ENCODE data around the gene EXOC2. TPM values are rescaled to one million over a fixed set of nuclear protein-coding genes. Genes with fewer than 3 reads are reported as not detected.

EXOC2 gene
- total and polyA plus RNA-seq, 4 experiments from 2014 or later, result 38.2 to 48.3 (median 46.1) TPM

DNA sequence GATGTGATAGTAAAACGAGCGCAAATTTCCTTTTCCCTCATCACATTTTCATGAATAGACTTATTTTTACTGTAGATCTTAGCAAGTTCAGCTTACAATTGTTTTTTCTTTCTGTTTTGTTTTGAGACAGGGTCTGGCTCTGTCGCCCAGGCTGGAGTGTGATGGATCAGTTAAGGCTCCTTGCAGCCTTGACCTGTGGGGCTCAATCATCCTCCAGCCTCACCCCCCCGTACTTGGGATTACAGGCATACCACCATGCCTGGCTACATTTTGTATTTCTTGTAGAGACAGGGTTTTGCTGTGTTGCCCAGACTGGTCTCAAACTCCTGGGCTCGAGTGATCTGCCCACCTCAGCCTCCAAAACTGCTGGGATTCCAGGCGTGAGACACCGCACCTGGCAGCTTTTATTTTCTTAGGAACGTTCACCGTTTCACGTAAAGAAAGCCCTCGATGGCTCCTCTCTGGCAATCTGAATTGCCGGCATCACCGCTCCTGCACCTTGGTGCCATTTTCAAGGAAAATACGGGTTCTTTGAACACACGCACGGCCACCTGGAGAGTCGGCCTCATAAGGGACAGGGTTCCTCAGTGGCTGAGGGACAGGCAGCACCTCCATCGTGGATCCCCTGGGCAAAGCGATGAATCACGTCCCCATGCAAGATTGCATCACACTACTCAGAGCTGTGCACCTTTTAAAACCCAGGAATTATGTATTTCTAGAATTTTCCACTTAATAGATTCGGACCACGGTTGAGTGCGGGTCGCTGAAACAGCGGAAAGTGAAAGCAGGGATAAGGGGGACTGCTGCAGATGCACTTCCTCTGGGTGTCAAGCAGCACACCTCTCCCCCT, 222.7 kb downstream of the EXOC2 start:
- peaks cover 12 to 15% of the 10 kb centered on the region in 2 donors for H3K27me3 Mint-ChIP-seq

DNA sequence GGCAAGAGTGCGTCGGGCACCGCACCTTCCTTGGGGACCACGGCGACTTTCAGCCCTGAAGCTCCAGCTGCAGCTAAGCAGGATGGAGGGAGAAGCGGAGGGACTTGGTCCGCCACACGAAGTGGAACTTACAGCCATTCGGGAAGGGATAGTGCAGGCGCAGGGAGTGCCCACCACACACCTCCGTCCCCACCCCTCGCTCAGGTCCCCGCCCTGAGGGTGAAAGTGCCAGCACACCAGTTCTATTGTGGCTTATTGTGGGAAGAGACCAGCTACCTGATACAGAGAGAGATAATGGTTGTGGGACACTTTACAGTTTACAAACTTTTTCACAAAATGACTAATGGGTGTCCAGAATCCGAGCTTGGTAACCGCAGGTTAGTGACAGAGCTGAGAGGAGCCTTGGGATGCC, 225.3 kb downstream of the EXOC2 start:
- POLR2A ChIA-PET (ENCODE audit: partially characterized antibody), result interaction anchor here (1.1 kb wide), 1 partner anchor 13 kb away, joined by 3 read pairs; no protein-coding TSS in a partner anchor
- no peak overlapping the region for H3K4me3 ChIP-seq (ENCODE audit: low read length in 2 of 2)
- peaks cover 7% of the 10 kb centered on the region for H3K27me3 ChIP-seq (ENCODE audit: insufficient read depth, low read length)
- Mint-ChIP-seq H3K27ac (no peak overlapping the region), H3K4me3 (no peak overlapping the region), H3K36me3 (no peaks in the 10 kb centered on the region), H3K9me3 (peaks cover 0 to 3% (median 0%) of the 10 kb centered on the region in 8 donors), H3K27me3 (peaks cover 15 to 22% of the 10 kb centered on the region in 2 donors), H3K4me1 (peaks cover 5 to 19% (median 6%) of the 10 kb centered on the region in 4 donors)
- intact Hi-C loops (cut with micrococcal nuclease), result no loop called here
- H3K4me1 ChIP-seq (ENCODE audit: insufficient read depth, low read length), result peaks cover 5% of the 10 kb centered on the region
- H3K27ac ChIP-seq (ENCODE audit: low read depth, low read length), result no peak overlapping the region
- no peaks in the 10 kb centered on the region for H3K36me3 ChIP-seq (ENCODE audit: insufficient read depth, low read length)
- DNase-seq, result no peak
- no peaks in the 10 kb centered on the region for H3K9me3 ChIP-seq (ENCODE audit: control insufficient read depth in 1 of 2, low read length in 2 of 2)
- CTCF ChIA-PET (ENCODE audit: partially characterized antibody), result interaction anchor here (1.4 kb wide), 1 partner anchor 51 kb away, joined by 4 read pairs; no protein-coding TSS in a partner anchor

More for the DNA sequence above, 222.7 kb downstream of the EXOC2 start:
- no peak for DNase-seq
- H3K4me1 ChIP-seq (ENCODE audit: insufficient read depth, low read length), result peaks cover 26% of the 10 kb centered on the region
- no peaks in the 10 kb centered on the region for H3K36me3 Mint-ChIP-seq
- H3K27me3 ChIP-seq (ENCODE audit: insufficient read depth, low read length), result peaks cover 7% of the 10 kb centered on the region
- no peaks in the 10 kb centered on the region for H3K9me3 ChIP-seq (ENCODE audit: control insufficient read depth in 1 of 2, low read length in 2 of 2)
- no peak overlapping the region for H3K4me3 ChIP-seq (ENCODE audit: low read length in 2 of 2)
- peaks cover 22 to 38% (median 29%) of the 10 kb centered on the region in 4 donors for H3K4me1 Mint-ChIP-seq
- no peak overlapping the region for H3K4me3 Mint-ChIP-seq
- intact Hi-C loops (cut with micrococcal nuclease), result no loop called here
- peak overlapping the region in 1 of 7 donors; percentile 62 for H3K27ac Mint-ChIP-seq
- H3K27ac ChIP-seq (ENCODE audit: low read depth, low read length), result no peak overlapping the region
- peaks cover 0 to 2% (median 0%) of the 10 kb centered on the region in 8 donors for H3K9me3 Mint-ChIP-seq
- POLR2A ChIA-PET (ENCODE audit: partially characterized antibody), result no interaction called here
- no peaks in the 10 kb centered on the region for H3K36me3 ChIP-seq (ENCODE audit: insufficient read depth, low read length)
- CTCF ChIA-PET (ENCODE audit: partially characterized antibody), result no interaction called here

DNA sequence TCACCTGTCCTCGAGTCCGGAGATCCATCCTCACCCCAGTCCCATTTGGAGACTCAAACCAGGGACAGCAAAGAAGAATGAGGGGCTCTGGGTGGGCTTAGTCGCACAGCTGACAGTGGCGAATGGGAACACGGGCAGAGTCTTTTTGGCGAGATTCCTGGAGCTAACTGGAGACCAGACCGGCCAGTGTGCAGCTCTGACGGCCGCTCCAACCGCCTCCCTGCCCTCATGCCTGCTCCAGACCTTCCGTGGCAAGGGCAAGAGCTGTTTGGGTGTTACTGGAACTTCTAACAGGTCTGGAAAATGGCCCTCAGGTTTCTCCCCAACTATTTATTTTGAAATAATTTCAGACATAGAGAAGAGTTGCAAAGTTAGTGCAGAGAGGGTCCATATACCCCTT, 225.8 kb downstream of the EXOC2 start:
- CTCF ChIA-PET (ENCODE audit: partially characterized antibody), result interaction anchor here (1.4 kb wide), 1 partner anchor 51 kb away, joined by 4 read pairs; no protein-coding TSS in a partner anchor

DNA sequence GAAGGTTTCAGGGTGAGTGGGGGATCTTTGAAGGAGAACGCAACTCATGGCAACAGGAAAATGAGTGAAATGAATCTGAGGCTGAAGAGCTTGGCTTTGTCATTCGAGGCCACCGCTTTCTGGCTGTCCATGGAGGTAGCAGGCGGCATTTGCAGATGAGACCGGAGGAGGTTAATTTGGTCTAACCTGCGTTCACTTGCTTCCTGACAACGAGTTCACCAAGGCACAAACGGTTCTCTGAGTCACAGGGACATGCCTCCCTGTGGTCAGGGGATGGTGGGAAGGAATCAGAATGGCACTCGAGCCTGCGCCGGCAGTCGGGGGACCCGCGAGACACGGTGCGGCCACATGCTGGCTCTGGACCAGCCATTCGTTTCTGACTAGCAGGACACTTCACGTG, 226.4 kb downstream of the EXOC2 start:
- intact Hi-C loops (cut with micrococcal nuclease), result no loop called here
- peaks cover 0 to 3% (median 0%) of the 10 kb centered on the region in 8 donors for H3K9me3 Mint-ChIP-seq
- H3K36me3 ChIP-seq (ENCODE audit: insufficient read depth, low read length), result no peaks in the 10 kb centered on the region
- ChIA-PET CTCF (ENCODE audit: partially characterized antibody) (interaction anchor here (1.4 kb wide), 1 partner anchor 52 kb away, joined by 4 read pairs; no protein-coding TSS in a partner anchor), POLR2A (ENCODE audit: partially characterized antibody) (no interaction called here)
- no peak overlapping the region for H3K27ac ChIP-seq (ENCODE audit: low read depth, low read length)
- peaks cover 5 to 19% (median 6%) of the 10 kb centered on the region in 4 donors for H3K4me1 Mint-ChIP-seq
- no peaks in the 10 kb centered on the region for H3K9me3 ChIP-seq (ENCODE audit: control insufficient read depth in 1 of 2, low read length in 2 of 2)
- DNase-seq, result no peak
- peaks cover 17 to 22% of the 10 kb centered on the region in 2 donors for H3K27me3 Mint-ChIP-seq
- no peak overlapping the region for H3K27ac Mint-ChIP-seq
- peaks cover 7% of the 10 kb centered on the region for H3K27me3 ChIP-seq (ENCODE audit: insufficient read depth, low read length)
- H3K4me3 ChIP-seq (ENCODE audit: low read length in 2 of 2), result no peak overlapping the region
- peaks cover 5% of the 10 kb centered on the region for H3K4me1 ChIP-seq (ENCODE audit: insufficient read depth, low read length)
- H3K36me3 Mint-ChIP-seq, result no peaks in the 10 kb centered on the region
- H3K4me3 Mint-ChIP-seq, result peak overlapping the region in 2 of 8 donors; percentile 29 to 43

More for the DNA sequence above, 225.8 kb downstream of the EXOC2 start:
- DNase-seq, result no peak
- Histone ChIP-seq H3K27me3 (ENCODE audit: insufficient read depth, low read length) (peaks cover 7% of the 10 kb centered on the region), H3K36me3 (ENCODE audit: insufficient read depth, low read length) (no peaks in the 10 kb centered on the region), H3K4me3 (ENCODE audit: low read length in 2 of 2) (no peak overlapping the region), H3K27ac (ENCODE audit: low read depth, low read length) (no peak overlapping the region), H3K9me3 (ENCODE audit: control insufficient read depth in 1 of 2, low read length in 2 of 2) (no peaks in the 10 kb centered on the region), H3K4me1 (ENCODE audit: insufficient read depth, low read length) (peaks cover 5% of the 10 kb centered on the region)
- Mint-ChIP-seq H3K9me3 (peaks cover 0 to 3% (median 0%) of the 10 kb centered on the region in 8 donors), H3K27ac (no peak overlapping the region), H3K36me3 (no peaks in the 10 kb centered on the region), H3K4me1 (peaks cover 5 to 19% (median 6%) of the 10 kb centered on the region in 4 donors), H3K4me3 (peak overlapping the region in 1 of 8 donors; percentile 23), H3K27me3 (peaks cover 17 to 22% of the 10 kb centered on the region in 2 donors)
- intact Hi-C loops (cut with micrococcal nuclease), result no loop called here
- POLR2A ChIA-PET (ENCODE audit: partially characterized antibody), result no interaction called here

DNA sequence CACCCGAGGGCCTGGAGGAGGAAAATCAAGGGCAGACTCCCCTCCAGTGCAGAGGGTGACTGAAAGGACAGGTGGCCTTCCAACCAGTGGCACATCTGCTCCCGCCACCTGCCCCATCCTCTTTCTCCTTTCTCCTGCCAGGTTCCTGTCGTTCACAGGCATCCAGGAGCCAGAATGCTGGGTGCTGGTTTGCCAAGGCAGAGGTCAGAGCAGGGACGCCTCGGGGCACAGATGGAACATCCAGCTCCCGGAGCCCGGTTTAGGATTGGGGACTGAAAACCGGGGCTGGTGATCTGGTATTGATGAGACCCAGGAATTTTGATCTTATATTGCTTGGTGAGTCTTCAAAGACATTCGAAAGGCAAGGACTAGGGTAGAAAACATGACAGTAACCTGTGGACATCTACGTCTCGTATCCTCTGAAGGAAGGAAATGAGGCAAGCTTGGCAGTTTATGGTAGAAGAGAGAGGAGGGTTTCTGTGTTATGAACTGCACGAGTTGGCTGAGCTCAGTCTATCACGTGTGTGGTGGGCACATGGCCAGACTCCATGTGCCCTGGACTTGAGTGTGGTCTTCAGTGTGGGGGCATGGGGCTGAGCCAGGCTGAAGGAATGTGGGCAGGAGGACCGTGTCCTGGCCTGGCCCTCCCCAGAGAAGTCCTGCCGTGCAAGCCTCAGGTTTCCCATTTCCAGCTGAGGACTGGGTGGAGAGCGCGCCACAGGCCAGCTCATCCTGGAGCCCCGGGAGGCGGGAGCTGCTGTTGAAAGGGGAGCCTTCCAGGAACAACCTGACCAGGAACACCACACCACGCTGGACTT, 227.2 kb downstream of the EXOC2 start:
- peak overlapping the region in 1 of 7 donors; percentile 7 for H3K27ac Mint-ChIP-seq
- H3K36me3 ChIP-seq (ENCODE audit: insufficient read depth, low read length), result no peaks in the 10 kb centered on the region
- ChIA-PET CTCF (ENCODE audit: partially characterized antibody) (no interaction called here), POLR2A (ENCODE audit: partially characterized antibody) (no interaction called here)
- no peaks in the 10 kb centered on the region for H3K9me3 ChIP-seq (ENCODE audit: control insufficient read depth in 1 of 2, low read length in 2 of 2)
- peak overlapping the region in 1 of 8 donors; percentile 38 for H3K4me3 Mint-ChIP-seq
- peaks cover 7% of the 10 kb centered on the region for H3K27me3 ChIP-seq (ENCODE audit: insufficient read depth, low read length)
- peaks cover 5 to 15% (median 6%) of the 10 kb centered on the region in 4 donors for H3K4me1 Mint-ChIP-seq
- peaks cover 0 to 3% (median 0%) of the 10 kb centered on the region in 8 donors for H3K9me3 Mint-ChIP-seq
- no peak overlapping the region for H3K4me3 ChIP-seq (ENCODE audit: low read length in 2 of 2)
- peaks cover 5% of the 10 kb centered on the region for H3K4me1 ChIP-seq (ENCODE audit: insufficient read depth, low read length)
- intact Hi-C loops (cut with micrococcal nuclease), result no loop called here
- no peaks in the 10 kb centered on the region for H3K36me3 Mint-ChIP-seq
- H3K27me3 Mint-ChIP-seq, result peaks cover 17 to 22% of the 10 kb centered on the region in 2 donors
- H3K27ac ChIP-seq (ENCODE audit: low read depth, low read length), result no peak overlapping the region
- no peak for DNase-seq

DNA sequence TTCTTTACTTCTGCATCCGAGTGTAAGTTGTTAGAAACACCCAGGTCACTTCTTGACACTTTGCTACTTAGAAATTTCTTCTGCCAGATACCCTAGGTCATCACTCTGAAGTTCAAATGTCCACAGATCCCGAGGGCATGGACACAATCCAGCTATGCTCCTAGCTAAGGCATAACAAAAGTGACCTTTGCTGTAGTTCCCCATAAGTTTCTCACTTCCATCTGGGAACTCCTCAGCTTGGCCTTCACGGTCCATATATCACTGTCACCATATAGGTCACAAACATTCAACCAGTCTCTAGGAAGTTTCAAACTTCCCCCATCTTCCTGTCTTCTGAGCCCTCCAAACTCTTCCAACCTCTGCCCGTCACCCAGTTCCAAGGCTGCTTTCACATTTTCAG, 236.1 kb downstream of the EXOC2 start:
- no peak overlapping the region for H3K4me3 ChIP-seq (ENCODE audit: low read length in 2 of 2)
- Mint-ChIP-seq H3K27ac (peak overlapping the region in 1 of 7 donors; percentile 28), H3K4me3 (no peak overlapping the region), H3K4me1 (peaks cover 0 to 5% (median 2%) of the 10 kb centered on the region in 4 donors), H3K27me3 (no peaks in the 10 kb centered on the region), H3K9me3 (peaks cover 0 to 3% (median 0%) of the 10 kb centered on the region in 8 donors), H3K36me3 (no peaks in the 10 kb centered on the region)
- no peaks in the 10 kb centered on the region for H3K9me3 ChIP-seq (ENCODE audit: control insufficient read depth in 1 of 2, low read length in 2 of 2)
- ChIA-PET CTCF (ENCODE audit: partially characterized antibody) (no interaction called here), POLR2A (ENCODE audit: partially characterized antibody) (no interaction called here)
- H3K27me3 ChIP-seq (ENCODE audit: insufficient read depth, low read length), result no peaks in the 10 kb centered on the region
- H3K36me3 ChIP-seq (ENCODE audit: insufficient read depth, low read length), result no peaks in the 10 kb centered on the region
- no peak for DNase-seq
- no peak overlapping the region for H3K27ac ChIP-seq (ENCODE audit: low read depth, low read length)
- H3K4me1 ChIP-seq (ENCODE audit: insufficient read depth, low read length), result no peaks in the 10 kb centered on the region
- intact Hi-C loops (cut with micrococcal nuclease), result no loop called here

All from CD4-positive, alpha-beta memory T cell (primary cell).